GM18498 (cell line): Measurements from ENCODE around the gene SMIM24.

Experiments
- ATAC-seq: cut with Tn5 transposase; IDR thresholded peaks from one replicate; pipeline ENCODE4 v1.9.1; 2021; ENCODE audit warnings: mild to moderate bottlenecking, moderate library complexity; ENCODE audit not compliant: unreplicated experiment

SMIM24 gene

DNA sequence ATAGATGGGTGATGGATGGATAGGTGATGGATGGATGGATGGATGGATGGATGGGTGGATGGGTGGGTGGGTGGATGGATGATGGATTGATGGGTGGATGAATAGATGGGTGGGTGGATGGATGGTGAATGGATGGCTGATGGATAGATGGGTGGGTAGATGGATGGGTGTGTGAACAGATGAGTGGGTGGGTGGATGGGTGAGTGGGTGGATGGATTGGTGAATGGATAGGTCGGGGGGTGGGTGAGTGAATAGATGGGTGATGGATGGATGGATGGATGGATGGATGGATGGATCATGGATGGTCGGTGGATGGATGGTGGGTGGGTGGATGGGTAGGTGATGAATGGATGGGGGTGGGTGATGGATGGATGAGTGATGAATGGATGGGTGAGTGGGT lies 3.5 kb downstream of the SMIM24 start:
- ATAC-seq = no peak

DNA sequence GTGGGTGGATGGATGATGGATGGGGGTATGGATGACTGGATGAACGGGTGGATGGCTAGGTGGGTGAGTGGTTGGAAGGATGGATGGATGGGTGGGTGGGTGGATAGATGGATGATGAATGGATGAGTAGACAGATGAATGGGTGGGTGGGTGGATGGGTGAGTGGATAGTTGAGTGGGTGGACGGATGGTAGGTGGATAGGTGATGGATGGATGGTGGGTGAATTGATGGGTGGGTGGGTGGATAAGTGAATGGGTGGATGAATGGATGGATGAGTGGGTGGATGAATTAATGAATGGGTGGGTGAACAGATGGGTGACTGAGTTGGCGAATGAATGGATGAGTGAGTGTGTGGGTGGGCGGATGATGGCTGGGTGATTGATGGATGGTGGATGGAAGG lies 4.9 kb downstream of the SMIM24 start:
- ATAC-seq = no peak

DNA sequence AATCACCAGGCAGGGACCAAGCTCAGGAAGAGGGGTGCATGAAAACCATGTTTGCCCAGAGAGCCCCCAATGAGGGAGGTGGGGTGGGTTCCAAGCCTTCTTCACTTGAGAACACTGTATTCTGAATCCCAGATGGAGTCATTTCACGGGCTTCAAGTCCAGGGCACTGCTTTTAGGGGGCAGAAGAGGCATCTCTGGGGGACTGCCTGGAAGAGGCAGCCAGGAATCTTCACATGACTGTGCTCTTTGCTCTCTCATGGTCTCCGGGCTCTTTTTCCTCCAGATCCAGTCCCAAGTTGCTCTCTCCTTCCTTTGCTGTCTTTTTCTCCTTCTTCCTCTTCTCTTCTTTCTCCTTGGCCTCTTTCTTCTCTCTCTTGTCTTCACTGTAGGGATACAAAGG lies 5.7 kb downstream of the SMIM24 start:
- ATAC-seq = no peak

DNA sequence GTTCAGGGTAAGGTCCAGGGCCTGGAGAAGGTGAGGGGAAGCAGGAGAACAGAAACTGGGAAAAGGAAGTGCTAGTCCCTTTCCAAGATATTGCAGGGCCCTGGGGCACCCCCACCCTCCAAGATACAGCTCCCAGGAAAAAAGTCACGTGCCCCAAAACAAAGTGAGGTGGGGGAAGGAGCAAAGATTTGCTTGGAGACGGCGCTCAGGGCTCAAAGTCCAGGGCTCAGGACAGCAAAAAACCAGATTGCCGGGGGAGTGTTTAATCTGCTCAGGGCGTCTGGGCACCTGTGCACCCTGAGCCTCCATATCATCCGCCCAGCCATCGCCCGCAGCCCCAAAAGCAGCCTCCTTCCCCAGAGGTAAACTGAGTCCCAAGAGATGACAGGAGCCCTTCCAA lies 6.3 kb downstream of the SMIM24 start:
- no peak for ATAC-seq

DNA sequence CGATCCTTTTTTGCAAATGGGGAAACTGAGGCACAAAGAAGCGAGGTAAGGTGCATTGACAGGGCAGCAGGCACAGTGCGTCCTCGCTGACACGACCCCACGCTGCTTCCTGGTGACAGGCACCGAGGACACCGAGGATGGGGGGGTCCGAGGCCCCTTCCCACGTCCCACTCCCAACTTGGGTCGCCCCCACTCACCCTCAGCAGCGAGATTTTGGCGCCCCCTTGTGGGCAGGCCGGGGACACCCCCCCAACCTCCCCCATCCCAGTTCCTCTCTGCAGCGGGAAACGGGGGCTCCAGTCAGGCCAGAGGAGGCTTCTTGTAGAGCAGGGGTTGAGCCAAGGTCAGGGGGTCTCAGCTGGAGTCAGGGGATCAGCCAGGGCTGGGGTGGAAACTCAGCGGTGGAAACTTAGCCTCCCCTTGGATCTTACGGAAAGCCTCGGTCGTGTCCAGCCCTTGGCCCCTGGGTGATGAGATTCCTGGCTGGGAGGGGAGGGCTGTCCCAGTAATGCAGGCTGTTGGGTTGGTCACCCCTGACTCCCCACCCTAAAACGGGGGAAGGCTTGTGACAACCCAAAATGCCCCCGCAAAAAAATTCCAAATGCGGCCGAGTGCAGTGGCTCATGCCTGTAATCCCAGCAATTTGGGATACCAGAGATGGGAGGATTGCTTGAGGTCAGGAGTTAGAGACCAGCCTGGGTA lies 8.2 kb downstream of the SMIM24 start:
- ATAC-seq = no peak

DNA sequence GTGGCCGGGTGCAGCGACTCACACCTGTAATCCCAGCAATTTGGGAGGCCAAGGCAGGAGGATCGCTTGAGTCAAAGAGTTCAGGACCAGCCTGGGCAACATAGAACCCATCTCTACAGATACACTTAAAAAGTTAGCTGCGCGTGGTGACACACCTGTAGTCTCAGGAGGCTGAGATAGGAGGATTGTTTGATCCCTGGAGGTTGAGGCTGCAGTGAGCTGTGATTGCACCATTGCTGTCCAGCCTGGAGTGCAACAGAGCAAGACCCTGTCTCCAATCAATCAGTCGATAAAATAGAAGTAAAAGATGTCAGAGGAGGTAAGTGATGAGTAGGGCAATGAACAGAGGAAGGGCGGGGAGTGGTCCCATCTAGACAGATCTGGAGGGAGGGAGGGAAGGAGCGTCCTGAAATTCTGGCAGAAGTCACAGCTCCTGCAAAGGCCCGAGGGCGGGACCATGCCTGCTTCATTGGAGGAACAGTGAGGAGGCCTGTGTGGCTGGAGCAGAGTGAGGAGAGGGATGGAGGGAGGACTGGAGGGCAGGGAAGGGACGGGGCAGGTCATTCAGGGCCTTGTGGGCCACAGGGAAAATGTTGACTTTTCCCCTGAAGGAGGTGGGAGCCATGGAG lies 9.7 kb downstream of the SMIM24 start:
- no peak for ATAC-seq

DNA sequence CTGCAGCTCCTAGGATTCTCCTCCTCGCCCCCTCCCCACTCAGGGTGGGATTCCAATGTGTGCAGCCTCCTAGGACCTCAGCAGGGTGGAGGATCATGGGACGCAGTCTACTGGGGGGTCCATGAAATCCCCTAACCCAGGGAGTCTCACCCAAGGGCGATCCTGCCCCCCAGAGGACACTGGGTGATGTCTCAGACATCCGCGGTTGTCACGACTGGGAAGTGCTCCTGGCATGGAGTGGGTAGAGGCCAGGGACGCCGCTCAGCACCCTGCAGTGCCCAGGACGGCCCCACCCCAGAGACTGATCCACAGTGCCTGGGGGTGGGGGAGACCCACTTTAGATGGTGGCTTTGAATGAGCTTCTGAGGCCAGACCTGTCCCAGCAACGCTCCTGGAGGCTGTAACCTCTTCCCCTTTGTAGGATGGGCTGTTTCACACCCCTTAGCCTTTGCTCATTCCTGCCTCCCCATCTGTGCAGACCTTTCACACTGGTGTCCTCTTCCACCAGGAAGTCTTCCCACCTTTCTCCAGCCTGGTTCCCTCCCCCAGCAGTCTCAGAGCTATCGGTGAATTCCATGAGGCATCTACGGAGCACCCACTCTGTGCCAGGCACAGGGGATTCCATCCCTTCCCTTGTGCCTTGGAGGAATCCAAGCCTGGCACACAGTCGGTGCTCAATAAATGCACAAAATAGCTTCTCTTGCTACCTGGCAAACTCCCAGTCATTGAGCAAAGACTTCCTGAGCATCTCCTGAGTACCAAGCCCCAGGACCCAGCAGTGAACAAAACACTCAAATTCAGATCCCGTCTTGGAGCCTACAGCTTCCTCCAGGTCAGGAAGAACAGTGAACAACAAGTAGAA lies 10.5 kb downstream of the SMIM24 start:
- no peak for ATAC-seq

DNA sequence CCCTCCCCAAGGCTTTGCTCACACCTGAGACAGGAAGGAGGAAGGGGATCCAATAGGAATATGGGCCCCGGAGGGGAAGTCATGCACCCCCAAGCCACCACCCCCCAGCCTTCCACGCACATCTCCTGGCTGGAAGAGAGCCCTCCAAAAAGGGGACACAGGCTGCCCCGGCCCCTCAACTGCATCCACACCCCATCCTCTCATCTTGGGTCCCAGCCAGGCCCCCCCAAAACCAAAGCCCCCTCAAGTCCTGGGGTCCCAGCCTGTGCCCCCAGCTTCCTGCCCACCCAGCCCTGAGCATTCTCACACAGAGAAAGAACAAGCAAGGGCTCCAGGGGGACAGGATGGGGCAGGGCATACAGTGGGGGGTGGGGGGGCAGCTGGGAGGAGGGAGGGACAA lies 12.1 kb downstream of the SMIM24 start:
- no peak for ATAC-seq

DNA sequence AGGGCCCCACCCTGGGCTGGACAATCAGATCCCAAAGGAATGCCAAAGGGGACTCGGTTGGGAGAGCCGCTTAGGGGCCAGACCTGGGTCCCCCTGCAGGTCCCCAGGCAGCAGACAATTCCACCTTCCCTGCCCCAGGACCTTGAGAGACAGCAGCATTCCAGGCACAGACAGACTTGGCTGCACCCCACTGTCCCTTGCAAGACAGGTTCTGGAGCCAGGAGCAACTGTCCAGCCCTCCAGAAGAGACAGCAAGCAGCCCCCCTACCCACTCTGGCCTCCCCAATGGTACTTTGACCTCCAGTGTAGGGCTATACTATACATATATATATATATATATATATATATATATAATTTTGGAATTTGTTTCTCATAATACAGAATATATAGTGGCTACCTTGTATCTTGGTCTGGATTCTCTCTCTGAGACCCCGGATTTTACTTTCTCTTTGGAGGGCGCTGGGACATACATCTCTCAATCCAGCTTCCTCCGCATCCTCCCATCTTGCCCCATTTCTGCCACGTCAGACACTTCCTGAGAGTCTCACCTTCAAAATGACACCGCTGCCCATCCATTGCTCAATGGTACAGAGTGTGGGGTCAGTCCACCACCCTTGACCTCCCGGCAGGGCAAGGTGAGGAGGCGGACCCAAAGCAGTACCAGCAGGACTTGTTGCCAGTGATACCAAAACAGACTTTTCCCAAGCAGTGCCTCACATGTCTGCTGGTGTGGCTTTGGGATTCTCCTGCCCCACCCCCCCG lies 12.7 kb downstream of the SMIM24 start:
- ATAC-seq = no peak

DNA sequence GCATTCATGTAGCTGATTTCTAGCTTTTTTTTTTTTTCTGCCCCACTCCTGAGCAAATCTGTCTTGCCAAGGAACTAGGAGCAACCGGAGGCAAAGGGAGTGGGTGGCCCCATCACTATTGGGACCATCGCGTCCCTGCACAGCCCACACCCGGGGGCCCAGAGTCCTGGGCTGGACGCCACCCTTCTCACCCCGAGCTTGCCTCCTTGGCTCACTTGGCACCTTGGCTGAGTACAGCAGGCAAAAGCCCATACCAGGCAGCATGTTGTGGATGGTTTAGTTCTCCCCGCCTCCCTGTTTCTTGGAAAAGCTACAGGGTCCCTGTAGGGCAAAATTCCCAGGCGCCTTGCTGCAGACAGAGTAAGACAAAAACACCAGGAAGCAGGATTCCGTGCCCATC lies 13.7 kb downstream of the SMIM24 start:
- no peak for ATAC-seq

DNA sequence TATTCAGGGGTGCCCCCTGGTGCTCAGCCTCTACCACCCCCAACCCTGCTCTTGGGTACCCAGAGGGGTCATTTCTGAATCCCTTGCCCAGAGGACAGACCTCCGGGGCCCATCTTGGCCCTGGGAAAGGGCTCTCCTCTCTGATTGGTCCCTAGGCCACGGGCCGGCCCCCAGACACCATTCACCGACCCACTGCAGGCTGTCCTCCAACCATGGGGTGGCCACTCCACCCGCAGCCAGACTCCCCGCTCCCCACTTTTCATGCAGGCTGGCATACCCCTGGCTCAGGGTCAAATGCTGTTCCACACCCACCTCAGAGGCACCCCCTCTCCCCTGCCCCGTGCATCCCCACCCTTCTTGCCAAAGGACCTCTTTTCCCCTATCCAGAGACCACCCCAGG lies 14.8 kb downstream of the SMIM24 start:
- ATAC-seq = no peak

DNA sequence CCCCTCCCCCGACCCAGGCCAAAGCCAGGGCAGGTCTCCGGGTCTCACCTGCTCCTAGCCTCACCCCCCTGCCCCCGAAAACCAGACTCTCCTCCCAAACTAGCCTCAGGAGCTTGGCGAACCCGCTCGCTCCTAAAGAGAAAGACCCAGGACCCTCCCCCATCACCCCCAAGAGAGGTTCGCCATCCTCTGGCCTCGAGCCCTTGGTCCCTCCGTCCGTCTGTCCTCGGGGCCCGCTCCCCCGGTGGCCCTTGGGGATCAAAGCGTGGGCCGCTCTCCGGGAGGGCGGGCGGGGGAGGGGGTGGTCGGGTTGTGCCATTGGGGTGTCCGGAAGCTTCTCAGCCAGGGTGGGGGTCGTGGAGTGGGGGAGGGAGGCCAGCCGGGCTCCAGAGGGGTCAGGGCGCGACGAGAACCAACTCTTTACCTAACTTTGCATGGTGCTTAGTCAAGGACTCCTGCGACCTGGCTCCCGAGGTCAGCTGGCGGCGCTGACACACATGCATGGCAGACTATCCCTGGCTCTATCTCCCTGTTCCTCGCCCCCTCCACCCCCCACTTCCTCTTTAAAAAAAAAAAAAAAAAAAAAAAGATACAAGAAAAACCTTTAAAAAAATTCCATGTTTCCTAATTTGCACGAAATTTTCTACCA lies 15.6 kb downstream of the SMIM24 start:
- no peak for ATAC-seq

DNA sequence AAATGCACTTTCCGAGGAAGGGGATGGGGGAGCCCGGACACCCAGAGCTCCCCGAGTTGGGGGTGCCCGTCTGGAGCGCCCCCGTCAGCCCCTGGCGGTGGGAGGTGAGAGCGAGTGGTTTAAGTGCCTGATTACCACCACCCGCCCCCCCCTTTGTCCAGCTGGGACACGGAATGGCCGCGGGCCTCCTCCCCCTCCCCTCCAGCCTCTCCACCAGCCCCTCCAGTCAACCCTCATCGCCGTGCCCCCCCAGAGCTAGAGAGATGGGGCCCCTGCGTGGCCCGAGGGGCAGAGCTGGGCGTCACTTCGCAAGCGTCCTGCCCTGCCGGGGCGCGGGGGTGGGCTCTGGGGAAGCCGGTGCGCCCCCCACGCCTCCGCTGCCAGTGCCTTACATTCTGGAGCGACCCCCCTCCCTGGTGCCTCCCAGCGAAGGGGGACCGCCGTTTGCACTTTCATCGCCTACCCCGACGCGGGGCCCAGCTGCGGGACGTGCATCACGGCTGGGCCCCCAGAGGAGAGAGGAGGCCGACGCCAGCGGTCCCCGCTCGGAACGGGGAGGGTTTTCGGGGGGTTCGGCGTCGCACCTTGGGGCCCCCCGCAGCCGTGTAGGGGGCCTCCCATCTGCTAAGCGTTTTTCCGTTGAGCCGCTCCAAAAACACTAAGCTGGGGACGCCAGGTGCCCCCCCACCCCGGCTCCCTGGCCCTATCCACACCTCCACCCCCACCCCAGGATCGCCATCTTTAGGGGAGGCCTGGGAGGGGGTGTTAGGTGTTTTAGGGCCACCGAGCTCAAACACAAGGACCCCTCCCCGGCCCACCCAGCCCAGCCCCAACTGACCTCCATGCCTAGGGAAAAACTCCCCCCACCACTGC lies 16.4 kb downstream of the SMIM24 start:
- ATAC-seq = no peak

DNA sequence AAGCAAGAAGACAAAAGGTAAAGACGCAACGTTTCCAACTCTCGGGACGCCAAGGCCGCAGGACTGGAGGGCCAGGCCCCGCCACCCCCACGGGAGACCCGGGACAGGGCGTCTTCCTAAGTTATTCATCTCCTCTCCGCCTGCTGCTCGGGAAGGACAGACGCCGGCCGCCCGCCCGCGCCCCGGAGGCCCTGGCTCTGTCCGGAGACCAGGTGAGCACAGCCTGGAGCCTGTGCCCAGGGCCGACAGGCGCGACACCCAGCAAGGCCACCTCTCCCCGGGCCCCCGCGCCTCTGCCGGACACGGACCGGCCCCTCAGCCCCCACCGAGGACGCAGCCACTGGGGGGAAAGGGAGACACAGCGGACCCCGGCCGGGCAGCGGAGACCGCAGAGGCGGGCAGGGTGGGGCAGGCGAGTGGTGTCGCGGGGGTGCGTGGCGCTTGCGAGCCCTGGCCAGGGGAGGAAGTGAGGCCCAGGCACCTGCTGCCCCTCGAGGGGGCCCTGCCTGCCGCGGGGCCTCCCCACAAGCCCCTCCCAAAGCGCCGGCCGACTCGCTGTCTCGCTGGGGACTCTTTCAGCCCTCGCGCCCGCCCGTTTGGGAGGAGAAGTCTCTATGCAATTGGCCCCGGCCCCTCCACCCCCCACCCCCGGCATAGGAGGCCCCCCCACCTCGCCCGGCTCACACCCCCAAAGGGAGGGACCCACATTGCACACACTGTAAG lies 17.2 kb downstream of the SMIM24 start:
- no peak for ATAC-seq

DNA sequence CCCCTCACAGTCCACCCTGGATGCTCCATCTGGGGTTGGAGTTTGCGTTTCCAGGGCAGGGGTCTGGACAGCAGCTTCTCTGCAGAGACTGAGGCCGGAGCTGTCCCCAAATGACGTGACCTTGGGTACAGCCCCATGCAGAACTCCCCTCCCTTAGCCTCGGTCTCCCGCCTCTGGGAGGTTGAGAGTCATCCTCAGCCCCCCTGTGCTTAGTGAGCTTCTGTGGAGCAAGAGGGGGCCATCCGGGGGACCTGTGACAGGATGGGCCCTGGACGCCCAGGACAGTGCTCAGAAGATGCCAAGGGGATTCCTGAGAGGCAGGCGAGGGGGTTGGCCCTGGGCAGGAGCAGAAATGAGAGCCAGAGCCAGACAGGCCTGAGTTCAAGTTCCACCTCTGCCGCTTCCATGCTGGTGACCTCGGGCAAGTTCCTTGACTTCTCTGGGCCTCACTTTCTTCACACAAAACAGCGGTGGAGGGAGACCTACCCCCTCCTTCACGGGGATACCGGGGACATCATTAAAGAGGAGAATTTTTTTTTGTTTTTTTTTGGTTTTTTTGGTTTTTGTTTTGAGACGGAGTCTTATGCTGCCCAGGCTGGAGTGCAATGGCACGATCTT lies 20.3 kb downstream of the SMIM24 start:
- no peak for ATAC-seq

DNA sequence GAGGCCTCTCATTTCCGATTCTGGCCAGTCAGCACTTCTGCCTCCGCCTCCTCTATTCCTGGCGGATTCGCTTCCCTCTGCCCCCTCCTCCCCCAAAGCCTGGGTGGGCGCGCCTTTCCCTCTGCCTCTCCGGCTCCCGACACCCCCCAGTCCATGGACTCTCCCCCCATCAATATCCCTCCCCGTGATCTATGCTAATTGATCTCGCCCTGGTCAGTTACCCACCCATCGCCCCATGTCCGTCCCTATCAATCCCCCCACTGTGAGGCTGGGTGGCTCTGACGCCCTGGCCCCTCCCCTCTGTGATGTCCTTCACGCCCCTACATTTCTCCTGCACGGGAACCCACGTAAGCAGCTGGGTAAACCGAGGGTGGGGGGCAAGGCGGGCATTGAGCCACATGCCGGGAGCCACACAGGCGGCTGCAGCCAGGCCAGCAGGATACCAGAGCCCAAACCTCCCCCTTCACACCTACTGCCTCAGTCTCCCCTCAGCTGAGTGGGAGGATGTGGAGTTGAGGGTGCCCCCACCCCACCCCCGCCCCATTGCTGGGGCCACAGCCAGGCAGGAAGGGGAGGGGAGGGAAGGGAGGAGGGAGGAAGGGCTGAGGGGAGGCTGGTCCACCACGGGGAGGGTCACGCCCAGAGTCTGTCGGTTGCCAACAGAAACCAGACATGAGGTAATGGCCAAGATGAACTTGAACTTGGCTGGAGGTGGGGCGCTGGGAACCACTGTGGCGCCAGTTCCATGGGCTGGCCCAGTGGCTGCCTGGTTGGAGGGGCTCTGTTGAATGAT lies 21.0 kb downstream of the SMIM24 start:
- ATAC-seq = no peak

DNA sequence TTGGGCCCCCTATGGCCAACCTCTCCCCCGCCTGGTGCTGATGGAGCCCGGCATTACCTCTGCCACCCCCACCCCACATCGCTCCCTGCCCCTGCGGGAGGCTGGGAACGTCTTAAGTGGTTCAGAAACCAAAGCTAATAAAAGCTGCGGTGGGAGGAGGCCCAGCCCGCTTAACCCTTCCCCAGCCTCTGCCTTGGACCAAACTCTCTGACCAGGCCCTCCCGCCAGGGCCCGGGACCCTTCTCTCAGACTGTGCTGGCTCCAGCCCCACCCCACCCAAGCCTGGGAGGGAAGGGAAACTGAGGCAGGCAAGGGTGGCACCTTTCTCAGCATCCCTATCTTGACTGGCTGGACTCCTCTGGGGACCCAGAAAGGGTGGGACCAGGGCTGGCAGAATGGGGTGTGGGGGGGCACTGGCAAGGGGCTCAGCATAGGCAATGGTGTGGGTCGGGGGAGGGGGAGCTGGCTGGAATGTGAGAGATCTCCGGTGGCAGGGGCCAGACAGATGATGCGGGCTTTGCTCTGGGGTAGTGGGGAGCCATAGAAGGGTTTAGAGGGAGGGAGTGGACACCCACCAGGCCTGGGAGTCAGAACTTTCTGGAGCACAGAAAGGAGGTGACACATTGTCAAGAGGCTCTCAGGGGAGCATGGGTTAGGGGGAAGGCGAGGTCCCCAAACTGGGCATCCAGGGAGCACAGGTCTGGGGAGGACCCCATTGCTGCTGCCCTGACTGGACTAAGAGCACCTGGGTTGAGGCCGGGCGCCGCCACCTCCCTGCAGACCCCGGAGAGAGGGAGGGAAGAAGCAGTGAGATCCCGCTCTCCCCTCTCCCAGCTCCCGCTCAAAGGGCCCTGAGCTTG lies 21.9 kb downstream of the SMIM24 start:
- no peak for ATAC-seq
